IMR-90 (cell line): Measurements from ENCODE around the gene HSF2BP. TPM values are rescaled to one million over a fixed set of nuclear protein-coding genes. Genes with fewer than 3 reads are reported as not detected.

Experiments
- ATAC-seq: fragments of 200-7000 bp; cut with Tn5 transposase; 2 replicates; pipeline ENCODE4 v1.9.1; 2020; ENCODE audit warnings: low read depth, mild to moderate bottlenecking, moderate library complexity
- BruUV-seq: library from RNA; stranded (reverse); fragments of 400-500 nt; replicated peaks from 2 replicates; lab custom pipeline; 2021; lab: Mats Ljungman, UMichigan
- CTCF ChIA-PET: fragments of 300-600 bp; formaldehyde crosslinking; extraction: SDS; loops from one replicate; lab custom pipeline; 2021; ENCODE audit warnings: antibody characterized with exemption; lab: Yijun Ruan, JAX
- POLR2A ChIA-PET: fragments of 300-600 bp; sonication (Branson Sonifier 250); formaldehyde crosslinking; loops from one replicate; lab custom pipeline; 2022; ENCODE audit warnings: antibody characterized with exemption; ENCODE audit not compliant: unreplicated experiment; lab: Charles Lee
- DNase-seq: peaks from one replicate; pipeline ENCODE4 v3.0.0; 2013
- H2AFZ ChIP-seq: replicated peaks from 2 replicates; pipeline ENCODE3; 2013; ENCODE audit warnings: low read length, mild to moderate bottlenecking; ENCODE audit not compliant: poor library complexity
- H2AK5ac ChIP-seq: 2 replicates; pipeline ENCODE4 v1.6.1; 2013; ENCODE audit warnings: low read depth, low read length, inconsistent platforms
- H2AK9ac ChIP-seq: replicated peaks from 2 replicates; pipeline ENCODE3; 2013; ENCODE audit warnings: mild to moderate bottlenecking, low read depth, low read length, moderate library complexity; ENCODE audit not compliant: poor library complexity
- H2BK120ac ChIP-seq: 2 replicates; pipeline ENCODE4 v1.6.1; 2013; ENCODE audit warnings: low read depth, low read length, inconsistent platforms
- H2BK15ac ChIP-seq: 3 replicates; pipeline ENCODE4 v1.6.1; 2013; ENCODE audit warnings: low read depth, low read length, inconsistent platforms
- H2BK20ac ChIP-seq: 2 replicates; pipeline ENCODE4 v1.6.1; 2013; ENCODE audit warnings: low read depth, mild to moderate bottlenecking, inconsistent platforms, low read length, moderate library complexity
- H2BK5ac ChIP-seq: 2 replicates; pipeline ENCODE4 v1.6.1; 2013; ENCODE audit warnings: mild to moderate bottlenecking, low read depth, low read length, inconsistent platforms; ENCODE audit not compliant: poor library complexity, severe bottlenecking
- H3K14ac ChIP-seq: replicated peaks from 2 replicates; pipeline ENCODE4 v1.6.1; 2013; ENCODE audit warnings: low read depth, low read length, inconsistent platforms
- H3K18ac ChIP-seq: 2 replicates; pipeline ENCODE4 v1.6.1; 2013; ENCODE audit warnings: low read depth, low read length, control low read depth
- H3K23ac ChIP-seq: 2 replicates; pipeline ENCODE4 v1.6.1; 2013; ENCODE audit warnings: low read depth, low read length, inconsistent platforms
- H3K27ac ChIP-seq: 2 replicates; pipeline ENCODE4 v1.5.1; 2013; ENCODE audit warnings: mild to moderate bottlenecking, control low read depth, low read length; ENCODE audit not compliant: insufficient read depth
- H3K27me3 ChIP-seq: 2 replicates; pipeline ENCODE4 v1.6.1; 2013; ENCODE audit warnings: low read length; ENCODE audit not compliant: control insufficient read depth, insufficient read depth
- H3K36me3 ChIP-seq: 2 replicates; pipeline ENCODE4 v1.6.1; 2013; ENCODE audit warnings: low read length, mixed read lengths; ENCODE audit not compliant: control insufficient read depth, insufficient read depth
- H3K4ac ChIP-seq: 2 replicates; pipeline ENCODE4 v1.6.1; 2013; ENCODE audit warnings: low read depth, low read length, inconsistent platforms
- H3K4me1 ChIP-seq: 2 replicates; pipeline ENCODE4 v1.6.1; 2013; ENCODE audit warnings: low read length, mixed read lengths; ENCODE audit not compliant: control insufficient read depth, insufficient read depth
- H3K4me2 ChIP-seq: 2 replicates; pipeline ENCODE4 v1.6.1; 2013; ENCODE audit warnings: low read depth, mild to moderate bottlenecking, control low read depth, low read length, moderate library complexity
- H3K4me3 ChIP-seq: 2 replicates; pipeline ENCODE4 v1.5.1; 2013; ENCODE audit warnings: low read depth, mild to moderate bottlenecking, control low read depth, low read length, moderate library complexity; ENCODE audit not compliant: insufficient read depth
- H3K56ac ChIP-seq: 2 replicates; pipeline ENCODE4 v1.6.1; 2013; ENCODE audit warnings: low read length, inconsistent platforms; ENCODE audit not compliant: insufficient read depth; ENCODE audit errors: extremely low read depth
- H3K79me1 ChIP-seq, 2 experiments: 2 replicates each; pipeline ENCODE4 v1.6.1; 2013; ENCODE audit warnings: low read length in 2 of 2, inconsistent platforms in 1 of 2, low read depth in 1 of 2
- H3K9ac ChIP-seq: 2 replicates; pipeline ENCODE4 v1.6.1; 2013; ENCODE audit warnings: low read depth, low read length, control low read depth
- H3K9me1 ChIP-seq: 2 replicates; pipeline ENCODE4 v1.6.1; 2013; ENCODE audit warnings: low read length, inconsistent platforms; ENCODE audit not compliant: insufficient read depth
- H3K9me3 ChIP-seq: 2 replicates; pipeline ENCODE4 v1.6.1; 2013; ENCODE audit warnings: low read length; ENCODE audit not compliant: control insufficient read depth, insufficient read depth
- H4K20me1 ChIP-seq: 2 replicates; pipeline ENCODE4 v1.6.1; 2013; ENCODE audit warnings: low read length, inconsistent platforms; ENCODE audit not compliant: insufficient read depth
- H4K5ac ChIP-seq: 2 replicates; pipeline ENCODE4 v1.6.1; 2013; ENCODE audit warnings: mild to moderate bottlenecking, low read depth, low read length, control low read depth
- H4K8ac ChIP-seq, 2 experiments: 2 replicates each; pipeline ENCODE4 v1.6.1; 2013; ENCODE audit warnings: low read depth in 2 of 2, low read length in 2 of 2, control low read depth in 1 of 2, inconsistent platforms in 1 of 2
- H4K91ac ChIP-seq: 2 replicates; pipeline ENCODE4 v1.6.1; 2013; ENCODE audit warnings: low read depth, low read length, inconsistent platforms; ENCODE audit not compliant: insufficient read depth
- BHLHE40 ChIP-seq: fragments of 150-350 bp; IDR thresholded peaks from 2 replicates; pipeline ENCODE4 v1.6.1; 2016; ENCODE audit warnings: mild to moderate bottlenecking, low read depth, low read length
- MAFK ChIP-seq: IDR thresholded peaks from 2 replicates; pipeline ENCODE4 v1.6.1; 2012; ENCODE audit warnings: low read depth, low read length, improper control_type of control experiment
- MAZ ChIP-seq: IDR thresholded peaks from 2 replicates; pipeline ENCODE4 v1.6.1; 2012; ENCODE audit warnings: low read depth, mild to moderate bottlenecking, low read length, improper control_type of control experiment, moderate library complexity, borderline replicate concordance
- MXI1 ChIP-seq: IDR thresholded peaks from 2 replicates; pipeline ENCODE4 v1.6.1; 2012; ENCODE audit warnings: low read depth, mild to moderate bottlenecking, low read length, moderate library complexity, borderline replicate concordance
- RAD21 ChIP-seq: IDR thresholded peaks from 2 replicates; pipeline ENCODE4 v1.6.1; 2012; ENCODE audit warnings: low read length, improper control_type of control experiment
- RCOR1 ChIP-seq: IDR thresholded peaks from 2 replicates; pipeline ENCODE4 v1.6.1; 2012; ENCODE audit warnings: mild to moderate bottlenecking, low read length, improper control_type of control experiment; ENCODE audit not compliant: insufficient replicate concordance
- RFX5 ChIP-seq: IDR thresholded peaks from 2 replicates; pipeline ENCODE4 v1.8.0; 2012; ENCODE audit warnings: low read depth, mild to moderate bottlenecking, low read length, moderate library complexity
- WGBS, 2 experiments: methylation state at CpG; one replicate each; pipeline versions ENCODE4 v1.1.5 to v1.1.7; 2013; ENCODE audit warnings: missing lambda C conversion rate in 2 of 2; ENCODE audit not compliant: insufficient read length in 1 of 2; ENCODE audit errors: extremely low coverage in 2 of 2; 5-methylcytosine and 5-hydroxymethylcytosine counted together
- dilution Hi-C: fragments of 300-500 bp; cut with HindIII; formaldehyde crosslinking; loops from one replicate; pipeline ENCODE4 v1.14.3; 2018; ENCODE audit warnings: low sequenced_read_pairs; ENCODE audit not compliant: unreplicated experiment
- in situ Hi-C: fragments of 300-500 bp; cut with MboI; formaldehyde crosslinking; loops from 3 replicates; pipeline ENCODE4 v1.14.3; 2019; ENCODE audit warnings: low sequenced_read_pairs, inconsistent platforms, mixed read lengths
- intact Hi-C: fragments of 100-400 bp; cut with micrococcal nuclease; formaldehyde crosslinking; loops from 2 replicates; pipeline ENCODE4 v1.10.0; 2022
- polyA plus RNA-seq, 3 experiments: library from polyadenylated mRNA; depleted of rRNA; stranded (reverse); fragments of >200 nt; gene quantifications; 2 replicates each; pipeline ENCODE4 v1.2.3, GENCODE V29; 2012; ENCODE audit warnings: low replicate concordance in 1 of 3
- total RNA-seq: library from RNA; depleted of rRNA; stranded (reverse); fragments of >200 nt; gene quantifications from 2 replicates; pipeline ENCODE4 v1.2.3, GENCODE V29; 2012
- TF ChIP-seq, protein P1 (sequence below): fragments of 150-350 bp; IDR thresholded peaks from 2 replicates; pipeline ENCODE4 v1.6.1; 2017; ENCODE audit warnings: mild to moderate bottlenecking, antibody characterized with exemption, low read length, low read depth

The HSF2BP gene
- total and polyA plus RNA-seq, 2 of the 4 experiments (the other 2 are of a cell fraction) = 0.87 to 0.90 TPM

DNA sequence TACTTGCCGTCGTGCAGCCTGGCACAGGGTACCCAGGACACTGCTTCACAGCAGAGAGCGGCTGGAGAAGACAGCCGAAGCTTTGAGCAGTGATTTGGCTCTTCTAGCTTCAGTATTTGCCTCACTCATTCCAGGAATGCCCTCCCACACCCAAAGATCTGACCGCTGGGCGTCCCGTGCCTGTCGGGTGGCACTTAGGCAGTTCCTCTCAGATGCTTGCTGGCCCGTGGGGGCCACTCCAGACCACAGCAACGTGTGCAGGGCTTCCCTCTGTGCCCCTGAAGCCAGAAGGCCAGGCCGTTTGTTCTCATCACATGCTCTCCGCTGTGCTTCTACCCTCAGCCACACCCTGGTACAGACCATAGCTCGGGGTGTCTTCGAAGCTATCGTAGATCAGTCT lies 17.1 kb upstream of the HSF2BP start:
- dilution Hi-C loops (no loop called here), intact Hi-C loops (no loop called here), in situ Hi-C loops (no loop called here)
- Histone ChIP-seq H3K14ac (no peak overlapping the region), H3K4me1 (no peaks in the 10 kb centered on the region), H3K27ac (no peak overlapping the region), H3K23ac (no peak overlapping the region), H4K8ac (no peak overlapping the region), H3K9ac (no peak overlapping the region), H3K4me2 (no peak overlapping the region), H3K56ac (no peak overlapping the region), H2BK20ac (no peak overlapping the region), H2AK9ac (no peak overlapping the region), H4K91ac (no peak overlapping the region), H3K79me1 (peaks cover 14 to 17% of the 10 kb centered on the region in 2 experiments), H3K27me3 (no peaks in the 10 kb centered on the region), H2AK5ac (no peak overlapping the region), H3K9me1 (no peaks in the 10 kb centered on the region; the same call in 1 of the 2 replicates), H3K4ac (no peak overlapping the region), H2BK15ac (no peak overlapping the region), H2BK5ac (no peak overlapping the region), H3K4me3 (no peak overlapping the region), H2AFZ (no peak overlapping the region), H4K5ac (no peak overlapping the region), H2BK120ac (no peak overlapping the region), H3K9me3 (no peaks in the 10 kb centered on the region), H3K18ac (no peak overlapping the region), H3K36me3 (peaks cover 27% of the 10 kb centered on the region), H4K20me1 (no peaks in the 10 kb centered on the region)
- CTCF ChIA-PET = interaction anchor here (0.6 kb wide), 1 partner anchor 7 kb away, joined by 3 read pairs; no protein-coding TSS in a partner anchor
- BruUV-seq = no TSS peak
- DNase-seq (no peak), ATAC-seq (no peak)
- TF ChIP-seq RFX5 = no peak
- TF ChIP-seq MXI1 = no peak
- TF ChIP-seq MAFK = no peak
- TF ChIP-seq, protein P1, sequence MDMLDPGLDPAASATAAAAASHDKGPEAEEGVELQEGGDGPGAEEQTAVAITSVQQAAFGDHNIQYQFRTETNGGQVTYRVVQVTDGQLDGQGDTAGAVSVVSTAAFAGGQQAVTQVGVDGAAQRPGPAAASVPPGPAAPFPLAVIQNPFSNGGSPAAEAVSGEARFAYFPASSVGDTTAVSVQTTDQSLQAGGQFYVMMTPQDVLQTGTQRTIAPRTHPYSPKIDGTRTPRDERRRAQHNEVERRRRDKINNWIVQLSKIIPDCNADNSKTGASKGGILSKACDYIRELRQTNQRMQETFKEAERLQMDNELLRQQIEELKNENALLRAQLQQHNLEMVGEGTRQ = no peak
- TF ChIP-seq MAZ = no peak
- no peak for TF ChIP-seq RAD21
- TF ChIP-seq RCOR1 = no peak
- no peak for TF ChIP-seq BHLHE40
- WGBS, 2 experiments = 98% methylated on average over 7 of the region's 15 CpGs; no CpG with 5 or more reads in 1 of the 2 experiments
- POLR2A ChIA-PET = no interaction called here
